Neural crest cell (in vitro differentiated cells): ENCODE measurements around the gene CPD. TPM values are rescaled to one million over a fixed set of nuclear protein-coding genes. Genes with fewer than 3 reads are reported as not detected.
"Not testable (repeated sequence)": the region's sequence is repeated elsewhere in the genome, so short reads cannot be mapped to it uniquely, and the experiment has no call there.

ENCODE experiments used
- DNase-seq: peaks from one replicate; pipeline ENCODE4 v3.0.0; 2021; ENCODE audit warnings: low read depth, mixed read lengths, low spot score
- H3K27ac Mint-ChIP-seq: one replicate; pipeline ENCODE4 v1.8.0; 2021; ENCODE audit warnings: mild to moderate bottlenecking, mixed read lengths; ENCODE audit not compliant: unreplicated experiment
- H3K27me3 Mint-ChIP-seq: 2 replicates; pipeline ENCODE4 v1.8.0; 2021; ENCODE audit warnings: low read depth, mild to moderate bottlenecking, mixed read lengths
- H3K36me3 Mint-ChIP-seq: 2 replicates; pipeline ENCODE4 v1.8.0; 2021; ENCODE audit warnings: low read depth, mild to moderate bottlenecking, mixed read lengths
- H3K4me1 Mint-ChIP-seq: 2 replicates; pipeline ENCODE4 v1.8.0; 2021; ENCODE audit warnings: mixed read lengths
- H3K4me3 Mint-ChIP-seq: one replicate; pipeline ENCODE4 v1.8.0; 2021; ENCODE audit warnings: mild to moderate bottlenecking, mixed read lengths
- H3K9me3 Mint-ChIP-seq: 2 replicates; pipeline ENCODE4 v1.8.0; 2021; ENCODE audit warnings: mixed read lengths
- total RNA-seq: library from RNA; stranded (reverse); gene quantifications from 2 replicates; pipeline ENCODE4 v1.2.1, GENCODE V29; 2021
- TF ChIP-seq, protein P1 (sequence below): fragments of 200-600 bp; sonication (generic); conservative IDR thresholded peaks from 2 replicates; pipeline ENCODE4 v1.5.0; 2021; ENCODE audit warnings: antibody characterized with exemption, mild to moderate bottlenecking

The CPD gene
- total RNA-seq, 1 donor from 2014 or later = 48.4 TPM

DNA sequence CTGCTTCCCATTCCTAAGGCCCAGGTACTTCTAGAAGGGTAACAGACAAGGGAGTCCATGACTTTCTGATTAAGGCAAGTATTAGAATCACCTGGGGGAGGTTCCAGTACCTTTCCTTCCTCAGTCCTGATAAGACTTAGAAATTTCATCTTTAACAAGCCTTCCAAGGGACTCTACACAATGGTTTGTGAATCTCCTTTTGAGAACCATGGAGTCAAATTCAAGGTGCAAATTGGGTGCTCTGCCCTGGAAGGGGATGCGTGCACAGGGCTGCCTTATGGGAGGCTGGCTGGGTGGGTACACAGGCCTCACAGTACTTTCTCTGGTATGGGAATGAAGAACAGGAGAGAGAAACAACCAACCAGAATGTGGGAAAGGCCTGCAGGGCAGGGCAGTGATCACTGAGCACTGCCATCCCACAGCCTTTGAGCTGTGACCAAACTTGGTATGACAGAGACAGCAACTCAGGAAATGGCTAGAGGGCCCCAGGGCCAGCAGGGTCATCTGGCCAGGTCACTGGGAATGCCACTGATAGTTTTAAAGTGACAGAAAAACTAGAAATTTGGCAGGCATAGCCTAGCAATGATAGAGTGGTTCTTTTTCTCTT, 41.2 kb upstream of the CPD start:
- Mint-ChIP-seq H3K36me3 (no peaks in the 10 kb centered on the region), H3K27ac (peak overlapping the region; percentile 95), H3K4me1 (peaks cover 37% of the 10 kb centered on the region), H3K27me3 (no peaks in the 10 kb centered on the region), H3K9me3 (no peaks in the 10 kb centered on the region), H3K4me3 (no peak overlapping the region)
- DNase-seq = no peak
- TF ChIP-seq, protein P1, sequence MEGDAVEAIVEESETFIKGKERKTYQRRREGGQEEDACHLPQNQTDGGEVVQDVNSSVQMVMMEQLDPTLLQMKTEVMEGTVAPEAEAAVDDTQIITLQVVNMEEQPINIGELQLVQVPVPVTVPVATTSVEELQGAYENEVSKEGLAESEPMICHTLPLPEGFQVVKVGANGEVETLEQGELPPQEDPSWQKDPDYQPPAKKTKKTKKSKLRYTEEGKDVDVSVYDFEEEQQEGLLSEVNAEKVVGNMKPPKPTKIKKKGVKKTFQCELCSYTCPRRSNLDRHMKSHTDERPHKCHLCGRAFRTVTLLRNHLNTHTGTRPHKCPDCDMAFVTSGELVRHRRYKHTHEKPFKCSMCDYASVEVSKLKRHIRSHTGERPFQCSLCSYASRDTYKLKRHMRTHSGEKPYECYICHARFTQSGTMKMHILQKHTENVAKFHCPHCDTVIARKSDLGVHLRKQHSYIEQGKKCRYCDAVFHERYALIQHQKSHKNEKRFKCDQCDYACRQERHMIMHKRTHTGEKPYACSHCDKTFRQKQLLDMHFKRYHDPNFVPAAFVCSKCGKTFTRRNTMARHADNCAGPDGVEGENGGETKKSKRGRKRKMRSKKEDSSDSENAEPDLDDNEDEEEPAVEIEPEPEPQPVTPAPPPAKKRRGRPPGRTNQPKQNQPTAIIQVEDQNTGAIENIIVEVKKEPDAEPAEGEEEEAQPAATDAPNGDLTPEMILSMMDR = no peak

DNA sequence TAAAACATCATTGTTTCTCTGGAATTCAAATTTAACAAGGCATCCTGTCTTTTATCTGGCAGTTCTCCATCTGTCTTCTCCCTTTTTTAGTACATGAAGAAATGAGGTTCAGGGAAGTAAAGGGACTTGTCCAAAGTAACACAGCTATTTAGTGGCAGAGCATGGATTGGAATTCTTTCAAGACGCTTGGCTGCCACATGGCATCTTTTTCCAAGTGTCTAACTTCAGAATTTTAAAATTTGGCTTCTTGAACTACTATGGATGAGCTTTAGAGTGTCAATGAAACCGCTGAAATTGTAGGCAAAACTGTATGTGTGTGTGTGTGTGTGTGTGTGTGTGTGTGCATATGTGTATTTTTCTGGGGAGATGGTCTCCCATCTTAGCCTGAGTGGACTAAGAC, 39.6 kb upstream of the CPD start:
- Mint-ChIP-seq H3K36me3 (no peaks in the 10 kb centered on the region), H3K4me1 (peaks cover 44% of the 10 kb centered on the region), H3K9me3 (no peaks in the 10 kb centered on the region), H3K27me3 (no peaks in the 10 kb centered on the region), H3K4me3 (no peak overlapping the region), H3K27ac (no peak overlapping the region)
- no peak for DNase-seq
- TF ChIP-seq, protein P1 = no peak

DNA sequence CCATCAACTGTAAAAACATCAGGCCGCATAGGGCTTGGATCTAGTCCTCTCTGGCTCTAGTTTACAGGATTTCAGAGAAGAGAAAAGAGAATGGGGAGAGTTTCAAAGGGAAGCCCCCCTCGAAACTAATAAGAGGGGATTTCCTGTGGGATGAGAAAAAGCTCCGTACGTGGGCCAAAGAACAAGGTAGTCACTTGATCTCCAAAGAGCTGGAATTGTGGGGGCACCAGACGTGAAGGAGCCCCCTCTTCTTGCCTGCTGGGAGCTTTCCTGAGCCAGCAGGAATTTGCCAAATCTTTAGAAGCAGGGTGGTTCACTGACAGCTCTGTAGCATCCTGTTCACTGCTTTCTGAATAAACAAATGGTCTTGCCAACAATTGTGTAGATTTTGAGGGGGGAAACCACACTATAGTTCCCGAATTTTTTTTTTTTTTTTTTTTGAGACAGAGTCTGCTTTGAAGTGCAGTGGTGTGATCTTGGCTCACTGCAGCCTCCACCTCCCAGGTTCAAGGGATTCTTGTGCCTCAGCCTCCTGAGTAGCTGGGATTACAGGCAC, 37.8 kb upstream of the CPD start:
- TF ChIP-seq, protein P1 = no peak
- Mint-ChIP-seq H3K27ac (no peak overlapping the region), H3K27me3 (no peaks in the 10 kb centered on the region), H3K4me3 (no peak overlapping the region), H3K36me3 (no peaks in the 10 kb centered on the region), H3K9me3 (no peaks in the 10 kb centered on the region), H3K4me1 (peaks cover 54% of the 10 kb centered on the region)
- no peak for DNase-seq

DNA sequence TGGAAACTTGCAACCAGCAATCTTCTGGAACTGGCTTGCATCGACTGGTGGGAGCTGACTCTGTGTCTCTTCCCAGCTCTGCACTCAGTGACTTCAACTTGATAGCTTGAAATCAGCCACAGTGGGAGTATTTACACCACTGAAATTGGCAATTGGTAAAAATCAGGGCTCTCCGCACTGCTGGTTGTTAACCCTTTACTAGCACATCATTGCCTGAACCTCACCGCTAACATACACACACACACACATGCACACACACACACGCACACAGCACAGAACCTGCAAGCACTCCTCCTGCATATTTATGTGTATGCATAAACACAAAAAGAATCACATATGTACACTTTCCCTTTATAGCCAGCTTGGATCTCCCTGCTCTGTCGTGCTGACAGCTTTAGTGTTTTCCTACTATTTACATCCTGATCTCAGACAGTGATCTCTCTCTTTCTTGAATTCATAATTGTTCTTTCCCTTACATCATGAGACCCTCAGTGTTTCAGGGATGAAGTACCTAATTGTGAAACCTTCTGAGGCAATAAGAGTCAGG, 37.0 kb upstream of the CPD start:
- TF ChIP-seq, protein P1 = no peak
- DNase-seq = no peak
- Mint-ChIP-seq H3K4me1 (peaks cover 47% of the 10 kb centered on the region), H3K9me3 (no peaks in the 10 kb centered on the region), H3K27me3 (no peaks in the 10 kb centered on the region), H3K4me3 (no peak overlapping the region), H3K36me3 (no peaks in the 10 kb centered on the region), H3K27ac (no peak overlapping the region)

DNA sequence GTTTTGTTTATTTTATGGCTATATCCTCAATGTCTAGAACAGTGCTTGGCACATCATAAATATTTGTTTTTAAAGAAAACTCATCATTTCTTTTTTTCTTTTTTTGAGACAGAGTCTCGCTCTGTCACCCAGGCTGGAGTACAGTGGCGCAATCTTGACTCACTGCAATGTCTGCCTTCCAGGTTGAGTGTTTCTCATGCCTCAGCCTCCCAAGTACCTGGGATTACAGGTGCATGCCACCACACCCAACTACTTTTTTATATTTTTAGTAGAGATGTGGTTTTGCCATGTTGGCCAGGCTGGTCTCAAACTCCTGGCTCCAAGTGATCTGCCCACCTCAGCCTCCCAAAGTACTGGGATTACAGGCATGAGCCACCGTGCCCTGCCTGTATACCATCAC, 35.5 kb upstream of the CPD start:
- not testable (repeated sequence) for H3K27ac Mint-ChIP-seq, DNase-seq, H3K27me3 Mint-ChIP-seq, H3K9me3 Mint-ChIP-seq, H3K4me3 Mint-ChIP-seq, H3K36me3 Mint-ChIP-seq
- peaks cover 40% of the 10 kb centered on the region for H3K4me1 Mint-ChIP-seq

DNA sequence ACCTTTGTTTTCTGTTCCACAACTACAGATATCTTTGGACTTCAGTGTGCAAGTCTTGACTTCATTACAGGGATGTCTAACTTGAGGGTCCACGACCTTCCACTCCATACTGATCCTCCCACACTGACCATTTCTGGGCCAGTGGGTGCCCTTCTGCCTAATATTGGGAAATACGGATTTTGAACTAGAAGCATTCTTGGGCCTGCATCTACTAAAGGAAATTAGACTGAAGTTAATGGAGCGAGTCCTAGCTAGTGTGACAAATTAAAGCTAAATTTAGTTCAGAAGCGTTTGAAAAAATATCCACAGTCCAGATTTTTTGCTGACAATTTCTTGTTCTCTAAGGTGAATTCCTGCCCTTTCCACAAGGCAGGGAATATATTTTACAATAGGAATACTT, 34.9 kb upstream of the CPD start:
- H3K4me3 Mint-ChIP-seq = peak overlapping the region; percentile 49
- no peaks in the 10 kb centered on the region for H3K9me3 Mint-ChIP-seq
- H3K36me3 Mint-ChIP-seq = no peaks in the 10 kb centered on the region
- TF ChIP-seq, protein P1 = no peak
- H3K27ac Mint-ChIP-seq = no peak overlapping the region
- DNase-seq = no peak
- peaks cover 35% of the 10 kb centered on the region for H3K4me1 Mint-ChIP-seq
- H3K27me3 Mint-ChIP-seq = no peaks in the 10 kb centered on the region
